Dendritic cell treated with granulocyte-macrophage colony-stimulating factor and Interleukin-4, amounts not matched to agents 40 ng/mL and 50 ng/mL, for 4 days (primary cell): ENCODE results near the gene TBC1D14.

ENCODE experiments used
- H3K27ac Mint-ChIP-seq: one replicate; pipeline ENCODE4 v1.8.0; 2022; ENCODE audit warnings: mild to moderate bottlenecking, mixed read lengths
- H3K27me3 Mint-ChIP-seq: one replicate; pipeline ENCODE4 v1.8.0; 2022; ENCODE audit warnings: mild to moderate bottlenecking, mixed read lengths
- H3K36me3 Mint-ChIP-seq: one replicate; pipeline ENCODE4 v1.8.0; 2022; ENCODE audit warnings: low read depth, mixed read lengths
- H3K4me1 Mint-ChIP-seq: one replicate; pipeline ENCODE4 v1.8.0; 2022; ENCODE audit warnings: low read depth, mixed read lengths
- H3K4me3 Mint-ChIP-seq: one replicate; pipeline ENCODE4 v1.8.0; 2022; ENCODE audit warnings: mild to moderate bottlenecking, moderate library complexity, mixed read lengths
- H3K9me3 Mint-ChIP-seq: one replicate; pipeline ENCODE4 v1.8.0; 2022; ENCODE audit warnings: mixed read lengths
- intact Hi-C: fragments of 100-400 bp; cut with micrococcal nuclease; formaldehyde crosslinking; loops from one replicate; pipeline ENCODE4 v1.15.0; 2022

TBC1D14 gene

DNA sequence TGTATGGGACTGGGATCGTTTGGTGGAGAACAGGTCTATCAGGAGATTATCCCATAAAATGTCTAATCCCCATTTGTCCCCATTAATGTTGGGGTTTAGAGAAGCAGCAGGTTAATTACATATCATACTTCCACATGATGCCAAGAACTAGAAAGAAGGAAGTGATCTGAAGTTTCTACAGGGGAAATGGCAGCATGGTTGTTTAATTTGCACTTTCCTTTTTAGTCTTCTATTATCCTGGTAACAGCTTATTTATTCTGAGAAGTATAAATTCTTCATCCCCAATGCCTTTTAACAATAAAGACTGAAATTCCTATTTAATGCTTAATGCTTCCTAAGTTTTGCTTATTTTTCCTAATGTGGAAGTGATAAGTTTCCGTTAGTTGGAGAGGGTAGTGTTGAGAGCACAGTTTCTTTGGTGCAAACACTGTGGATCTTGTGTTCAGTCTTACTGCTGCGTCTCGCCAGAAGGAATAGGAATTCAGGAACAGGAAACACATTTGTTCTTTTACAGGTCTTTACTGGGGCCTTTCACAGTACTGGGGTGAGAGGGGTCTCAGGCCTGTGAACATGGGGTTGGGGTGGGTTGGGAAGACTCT is 74.0 kb downstream of the TBC1D14 start:
- Mint-ChIP-seq H3K36me3 (peaks cover 46% of the 10 kb centered on the region), H3K27me3 (no peaks in the 10 kb centered on the region), H3K4me1 (peaks cover 68% of the 10 kb centered on the region), H3K27ac (peak overlapping the region; percentile 80), H3K4me3 (peak overlapping the region; percentile 13), H3K9me3 (no peaks in the 10 kb centered on the region)
- intact Hi-C loops: no loop called here

GRCh38 chr4:6984612-6985425 is 75.2 kb downstream of the TBC1D14 start:
- no peaks in the 10 kb centered on the region for H3K9me3 Mint-ChIP-seq
- peaks cover 50% of the 10 kb centered on the region for H3K36me3 Mint-ChIP-seq
- peak overlapping the region; percentile 80 for H3K27ac Mint-ChIP-seq
- H3K4me1 Mint-ChIP-seq: peaks cover 73% of the 10 kb centered on the region
- intact Hi-C loops: loop anchor here (5.0 kb wide), 2 partner anchors 82 to 268 kb away; partner anchors contain the start of genes BLOC1S4 and GRPEL1
- H3K27me3 Mint-ChIP-seq: no peaks in the 10 kb centered on the region
- peak overlapping the region; percentile 20 for H3K4me3 Mint-ChIP-seq

GRCh38 chr4:6986072-6986780 is 76.6 kb downstream of the TBC1D14 start:
- Mint-ChIP-seq H3K4me3 (peak overlapping the region; percentile 81), H3K27me3 (no peaks in the 10 kb centered on the region), H3K9me3 (no peaks in the 10 kb centered on the region), H3K27ac (peak overlapping the region; percentile 92), H3K4me1 (peaks cover 86% of the 10 kb centered on the region), H3K36me3 (peaks cover 56% of the 10 kb centered on the region)
- intact Hi-C loops: loop anchor here (2.0 to 5.0 kb wide), 3 partner anchors 57 to 269 kb away; partner anchors contain the start of genes BLOC1S4, GRPEL1 and TADA2B

DNA sequence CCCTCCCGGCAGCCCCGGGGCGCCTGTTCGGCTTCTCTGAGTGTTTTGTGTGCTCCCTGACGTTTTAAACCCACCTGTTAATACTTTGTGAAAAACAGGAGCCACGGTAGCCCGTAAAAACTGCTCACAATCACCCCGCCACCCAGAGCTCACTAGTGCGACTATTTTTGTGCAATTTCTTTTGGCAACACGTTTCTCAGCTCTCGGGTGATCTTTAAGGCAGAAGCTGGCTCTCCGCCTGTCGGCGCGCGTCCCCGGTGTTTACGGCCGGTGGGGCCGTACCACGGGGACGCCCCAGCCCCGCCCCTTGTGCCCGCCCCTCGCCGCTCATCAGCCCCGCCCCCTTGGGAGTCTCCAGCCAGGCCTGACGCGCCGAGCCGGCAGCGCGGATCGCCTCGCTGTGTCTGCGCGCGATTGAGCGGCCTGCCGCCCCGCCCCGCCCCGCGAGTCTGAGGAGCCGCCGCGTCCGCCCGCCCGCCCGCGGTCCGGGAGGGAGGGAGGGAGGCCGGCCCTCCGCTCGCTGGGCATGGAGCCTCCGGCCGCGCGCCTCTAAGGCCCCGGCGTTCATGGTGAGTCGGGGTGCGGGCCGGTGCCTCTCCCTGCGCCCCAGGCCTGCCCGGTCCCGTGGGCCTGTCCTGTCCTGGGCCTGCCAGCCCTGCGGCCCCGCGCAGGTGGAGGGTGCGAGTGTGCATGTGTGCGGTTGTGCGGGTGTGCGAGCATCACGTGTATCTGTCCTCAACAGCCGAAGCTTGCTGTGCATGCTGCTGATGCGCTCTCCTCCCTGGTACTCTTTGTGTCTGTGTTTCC is 77.4 kb downstream of the TBC1D14 start:
- H3K9me3 Mint-ChIP-seq: no peaks in the 10 kb centered on the region
- peaks cover 89% of the 10 kb centered on the region for H3K4me1 Mint-ChIP-seq
- no peaks in the 10 kb centered on the region for H3K27me3 Mint-ChIP-seq
- H3K27ac Mint-ChIP-seq: peak overlapping the region; percentile 92
- H3K36me3 Mint-ChIP-seq: peaks cover 50% of the 10 kb centered on the region
- H3K4me3 Mint-ChIP-seq: peak overlapping the region; percentile 81
- intact Hi-C loops: loop anchor here (1.0 to 5.0 kb wide), 4 partner anchors 56 to 270 kb away; partner anchors contain the start of genes BLOC1S4, GRPEL1, TADA2B and TBC1D14

DNA sequence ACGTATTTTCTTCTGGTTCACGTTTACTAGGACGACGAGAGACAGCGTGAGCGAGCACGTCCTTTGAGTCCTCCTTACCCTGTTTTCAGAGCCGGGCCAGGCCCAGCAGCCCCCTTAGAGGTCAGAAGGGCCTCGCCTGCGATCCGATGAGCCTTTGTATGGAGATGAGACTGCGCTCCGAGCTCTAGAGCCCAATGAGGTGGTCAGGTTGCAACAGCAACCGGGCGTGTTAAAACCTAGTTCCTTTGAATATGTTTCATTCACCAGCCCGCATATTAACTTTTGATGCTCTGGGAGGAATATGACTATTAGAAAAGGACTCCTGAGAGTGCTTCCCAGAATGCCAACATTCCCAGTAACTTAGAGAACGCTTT is 77.9 kb downstream of the TBC1D14 start:
- no peaks in the 10 kb centered on the region for H3K9me3 Mint-ChIP-seq
- peak overlapping the region; percentile 92 for H3K27ac Mint-ChIP-seq
- peaks cover 47% of the 10 kb centered on the region for H3K36me3 Mint-ChIP-seq
- peak overlapping the region; percentile 81 for H3K4me3 Mint-ChIP-seq
- H3K4me1 Mint-ChIP-seq: peaks cover 89% of the 10 kb centered on the region
- intact Hi-C loops: loop anchor here (1.0 to 5.0 kb wide), 4 partner anchors 55 to 270 kb away; partner anchors contain the start of genes BLOC1S4, GRPEL1, TADA2B and TBC1D14
- H3K27me3 Mint-ChIP-seq: no peaks in the 10 kb centered on the region

DNA sequence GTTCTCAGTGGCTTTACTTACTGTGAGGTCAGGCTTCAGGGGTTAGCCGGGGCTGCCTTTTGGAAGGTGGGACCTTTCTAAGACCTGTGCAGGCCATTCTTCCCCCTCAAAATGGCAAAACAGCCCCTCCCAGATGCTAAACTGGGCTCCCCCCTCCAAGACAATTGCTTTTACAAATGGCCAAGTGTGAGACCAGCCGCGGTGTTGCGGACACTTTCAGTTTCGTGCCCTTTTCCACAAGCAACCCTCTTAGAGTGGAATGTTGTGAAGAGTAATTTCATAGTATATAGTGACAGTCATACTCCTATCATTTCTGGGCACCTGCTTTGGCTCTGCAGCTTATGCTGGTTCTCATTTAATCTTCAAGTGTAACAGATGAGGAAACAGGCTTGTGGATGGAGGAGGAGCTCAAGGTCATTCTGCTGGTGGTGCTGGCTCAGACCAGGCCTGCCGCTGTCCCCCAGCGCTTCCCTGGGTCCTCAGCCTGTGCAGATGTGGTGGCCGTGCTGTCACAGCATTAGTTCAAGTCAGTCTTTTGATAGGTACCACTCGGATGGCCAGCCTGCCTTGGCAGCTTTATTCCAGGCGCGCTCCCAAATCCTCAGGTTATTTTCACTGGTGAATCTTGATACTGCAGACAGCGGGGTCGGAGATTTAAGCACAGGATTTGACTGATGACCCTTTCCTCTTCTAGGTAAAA is 78.5 kb downstream of the TBC1D14 start:
- peak overlapping the region; percentile 81 for H3K4me3 Mint-ChIP-seq
- peaks cover 85% of the 10 kb centered on the region for H3K4me1 Mint-ChIP-seq
- H3K9me3 Mint-ChIP-seq: no peaks in the 10 kb centered on the region
- H3K27ac Mint-ChIP-seq: no peak overlapping the region
- intact Hi-C loops: loop anchor here (5.0 kb wide), 2 partner anchors 79 to 271 kb away; partner anchors contain the start of genes BLOC1S4 and GRPEL1
- no peaks in the 10 kb centered on the region for H3K27me3 Mint-ChIP-seq
- peaks cover 51% of the 10 kb centered on the region for H3K36me3 Mint-ChIP-seq

- peak overlapping the region; percentile 11 for H3K4me3 Mint-ChIP-seq
- no peaks in the 10 kb centered on the region for H3K9me3 Mint-ChIP-seq
- peak overlapping the region; percentile 52 for H3K27ac Mint-ChIP-seq
- H3K4me1 Mint-ChIP-seq: peaks cover 72% of the 10 kb centered on the region
- peaks cover 63% of the 10 kb centered on the region for H3K36me3 Mint-ChIP-seq
- intact Hi-C loops: loop anchor here (5.0 kb wide), 2 partner anchors 78 to 272 kb away; partner anchors contain the start of genes BLOC1S4 and GRPEL1
- no peaks in the 10 kb centered on the region for H3K27me3 Mint-ChIP-seq
Observed at GRCh38 chr4:6989331-6989923, 79.8 kb downstream of the TBC1D14 start.

- no peaks in the 10 kb centered on the region for H3K27me3 Mint-ChIP-seq
- peaks cover 66% of the 10 kb centered on the region for H3K36me3 Mint-ChIP-seq
- intact Hi-C loops: loop anchor here (2.0 kb wide), 1 partner anchor 16 kb away; no protein-coding TSS in a partner anchor
- H3K9me3 Mint-ChIP-seq: no peaks in the 10 kb centered on the region
- H3K27ac Mint-ChIP-seq: peak overlapping the region; percentile 63
- H3K4me1 Mint-ChIP-seq: peaks cover 61% of the 10 kb centered on the region
- H3K4me3 Mint-ChIP-seq: no peak overlapping the region
Observed at GRCh38 chr4:6990661-6991060, 81.0 kb downstream of the TBC1D14 start.

GRCh38 chr4:6991249-6991648 is 81.6 kb downstream of the TBC1D14 start:
- Mint-ChIP-seq H3K36me3 (peaks cover 66% of the 10 kb centered on the region), H3K9me3 (no peaks in the 10 kb centered on the region), H3K27ac (peak overlapping the region; percentile 63), H3K4me3 (peak overlapping the region; percentile 24), H3K27me3 (no peaks in the 10 kb centered on the region), H3K4me1 (peaks cover 56% of the 10 kb centered on the region)
- intact Hi-C loops: loop anchor here (2.0 kb wide), 1 partner anchor 16 kb away; no protein-coding TSS in a partner anchor

DNA sequence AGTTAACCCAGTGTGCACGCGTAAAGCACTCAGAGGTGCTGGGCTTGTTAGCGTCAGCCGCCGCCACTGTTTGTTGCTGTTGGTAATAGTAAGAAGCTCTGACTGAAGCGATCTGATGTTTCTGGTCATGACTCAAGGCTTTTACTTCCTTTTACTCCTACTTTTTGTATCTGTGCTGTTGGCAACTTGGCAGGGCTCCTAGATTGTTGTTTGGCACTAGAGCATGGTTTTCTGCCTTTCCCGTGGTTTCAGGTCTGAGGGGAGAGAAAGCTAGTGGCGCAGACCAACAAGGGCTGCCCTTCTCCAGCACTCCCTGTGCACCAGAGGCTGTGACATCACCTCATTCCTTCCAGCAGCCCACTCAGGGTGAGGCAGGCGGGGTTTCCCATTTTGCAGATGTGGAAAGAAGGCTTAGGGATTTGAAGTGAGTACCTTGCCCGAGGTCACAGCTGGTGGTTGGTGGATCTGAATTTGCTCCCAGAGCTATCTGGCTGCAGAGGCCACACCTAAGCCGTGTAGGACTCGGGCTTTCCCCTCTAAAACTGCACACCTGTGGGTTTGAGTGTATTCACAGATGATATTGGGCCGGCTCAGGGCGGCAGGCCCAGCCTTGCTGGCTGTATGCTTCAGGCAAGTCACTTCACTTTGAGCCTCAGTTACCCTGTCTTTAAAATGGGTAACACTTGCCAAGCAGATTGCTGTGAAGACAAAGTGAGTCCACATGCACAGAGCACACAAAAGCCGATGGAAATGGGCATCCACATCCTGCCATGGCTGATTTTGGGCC is 82.3 kb downstream of the TBC1D14 start:
- intact Hi-C loops: loop anchor here (2.0 kb wide), 1 partner anchor 17 kb away; no protein-coding TSS in a partner anchor
- peak overlapping the region; percentile 24 for H3K4me3 Mint-ChIP-seq
- H3K27me3 Mint-ChIP-seq: no peaks in the 10 kb centered on the region
- H3K27ac Mint-ChIP-seq: peak overlapping the region; percentile 63
- H3K4me1 Mint-ChIP-seq: peaks cover 55% of the 10 kb centered on the region
- no peaks in the 10 kb centered on the region for H3K9me3 Mint-ChIP-seq
- H3K36me3 Mint-ChIP-seq: peaks cover 73% of the 10 kb centered on the region

GRCh38 chr4:6992728-6993677 is 83.4 kb downstream of the TBC1D14 start:
- no peak overlapping the region for H3K4me3 Mint-ChIP-seq
- no peak overlapping the region for H3K27ac Mint-ChIP-seq
- intact Hi-C loops: no loop called here

More at GRCh38 chr4:6992728-6993677, 83.4 kb downstream of the TBC1D14 start:
- H3K27me3 Mint-ChIP-seq: no peaks in the 10 kb centered on the region
- H3K36me3 Mint-ChIP-seq: peaks cover 78% of the 10 kb centered on the region
- peaks cover 56% of the 10 kb centered on the region for H3K4me1 Mint-ChIP-seq
- no peaks in the 10 kb centered on the region for H3K9me3 Mint-ChIP-seq
